COLO829 (cell line): ENCODE measurements around the gene GLIPR2.
"Not testable (repeated sequence)": the region's sequence is repeated elsewhere in the genome, so short reads cannot be mapped to it uniquely, and the experiment has no call there.

Source experiments
- DNase-seq: peaks from one replicate; pipeline ENCODE4 v3.0.0; 2012; ENCODE audit warnings: low spot score

The GLIPR2 gene

GRCh38 chr9:36136272-36136893, at the start of gene GLIPR2:
TSS of gene GLIPR2 (plus strand) at chr9:36136733. CDS start at chr9:36136779, 46 bp downstream.
- peak; percentile 54 for DNase-seq

DNA sequence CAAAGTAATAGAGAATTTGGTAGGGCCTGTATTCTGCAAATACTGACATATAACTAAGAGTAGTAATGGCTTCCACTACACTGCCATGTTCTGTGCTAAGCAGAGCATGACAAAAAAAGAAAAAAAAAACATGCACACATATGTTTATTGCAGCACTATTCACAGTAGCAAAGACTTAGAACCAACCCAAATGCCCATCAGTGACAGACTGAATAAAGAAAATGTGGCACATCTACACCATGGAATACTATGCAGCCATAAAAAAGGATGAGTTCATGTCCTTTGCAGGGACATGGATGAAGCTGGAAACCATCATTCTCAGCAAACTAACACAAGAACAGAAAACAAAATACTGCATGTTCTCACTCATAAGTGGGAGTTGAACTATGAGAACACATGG, 49.5 kb upstream of the GLIPR2 start:
- DNase-seq, result not testable (repeated sequence)

- no peak for DNase-seq
Observed at GRCh38 chr9:36088020-36088419, 48.5 kb upstream of the GLIPR2 start.

DNA sequence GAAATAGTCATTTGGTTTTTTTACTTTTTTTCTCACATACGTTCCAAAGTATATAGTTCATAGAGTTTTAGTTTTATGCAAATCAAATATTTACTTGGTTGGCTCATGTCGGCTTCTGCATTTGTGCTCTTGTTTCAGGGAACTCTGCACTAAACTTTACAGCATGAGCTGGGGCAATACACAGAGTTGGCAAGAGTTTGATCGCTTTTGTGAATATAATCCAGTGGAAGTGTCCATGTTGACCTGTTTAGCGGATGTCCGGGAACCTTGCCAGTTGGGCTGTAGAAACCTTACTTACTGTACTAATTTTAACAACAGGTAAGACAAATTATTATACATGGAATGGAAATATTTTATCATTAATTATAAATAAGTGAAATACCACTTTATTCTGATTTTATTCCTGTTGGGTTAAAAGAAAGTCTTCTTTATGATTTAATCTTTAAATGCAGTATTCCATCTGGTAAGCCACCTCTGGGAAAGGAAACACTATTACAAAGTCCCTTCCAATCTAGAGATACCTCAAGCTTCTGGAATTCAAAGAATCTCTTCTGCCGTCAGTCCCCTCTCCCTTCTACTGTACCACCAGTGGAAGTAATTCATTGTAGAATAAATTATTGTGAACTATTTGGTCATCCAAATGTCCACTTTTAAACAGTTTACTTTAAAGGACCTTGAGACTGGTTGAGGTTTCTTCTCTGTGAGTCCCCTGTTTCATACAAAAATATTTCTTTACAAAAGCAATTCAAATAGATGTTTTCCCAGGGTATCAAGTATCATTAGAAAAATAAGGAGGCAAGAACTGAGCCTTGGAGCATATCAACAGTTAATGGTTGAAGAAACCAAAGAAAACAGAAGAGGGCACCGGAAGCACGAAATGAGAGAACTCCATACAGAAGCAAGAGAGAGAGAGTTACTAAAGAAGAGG, 45.2 kb upstream of the GLIPR2 start:
- no peak for DNase-seq

- DNase-seq, result no peak
Observed at GRCh38 chr9:36092014-36092413, 44.5 kb upstream of the GLIPR2 start.

- no peak for DNase-seq
Observed at GRCh38 chr9:36092509-36093215, 43.9 kb upstream of the GLIPR2 start.

DNA sequence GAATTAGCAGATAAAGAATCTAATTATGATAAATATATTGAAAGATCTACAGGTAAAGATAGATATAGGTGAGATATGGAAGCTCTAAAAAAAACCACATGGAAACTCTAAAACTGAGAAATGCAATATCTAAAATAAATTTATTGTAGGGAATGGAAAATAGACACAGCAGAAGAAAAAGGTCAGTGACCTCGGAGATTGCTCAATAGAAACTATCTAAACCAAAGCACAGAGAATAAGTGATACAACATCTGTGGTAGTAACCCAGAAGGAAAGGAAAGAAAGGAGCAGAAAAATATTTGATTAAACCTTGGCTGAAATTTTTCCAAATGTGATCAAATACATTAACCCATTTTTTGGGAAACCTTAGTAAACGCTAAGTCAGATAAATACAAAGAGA, 43.1 kb upstream of the GLIPR2 start:
- DNase-seq, result no peak

DNA sequence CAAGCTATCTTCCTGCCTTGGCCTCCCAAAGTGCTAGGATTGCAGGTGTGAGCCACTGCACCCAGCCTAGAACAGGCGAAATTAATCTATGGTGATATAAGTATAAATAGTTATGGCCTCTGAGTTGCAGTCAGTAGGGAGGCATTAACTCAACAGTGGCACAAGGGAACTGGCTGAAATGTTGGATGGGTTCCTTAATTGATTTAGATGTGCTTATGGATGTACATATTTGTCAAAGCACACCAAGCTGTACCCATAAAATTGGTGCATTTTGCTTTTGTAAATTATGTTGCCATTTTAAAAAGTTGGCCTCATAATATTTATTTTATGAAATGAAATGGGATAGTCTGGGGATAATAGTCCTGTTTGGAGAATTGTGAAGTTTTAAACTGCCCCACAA, 36.8 kb upstream of the GLIPR2 start:
- DNase-seq, result no peak

- no peak for DNase-seq
Observed at GRCh38 chr9:36100532-36100931, 36.0 kb upstream of the GLIPR2 start.

GRCh38 chr9:36101916-36102741, 34.4 kb upstream of the GLIPR2 start:
- peak; percentile 79 for DNase-seq

GRCh38 chr9:36102742-36103495, 33.6 kb upstream of the GLIPR2 start:
- peak; percentile 79 for DNase-seq

DNA sequence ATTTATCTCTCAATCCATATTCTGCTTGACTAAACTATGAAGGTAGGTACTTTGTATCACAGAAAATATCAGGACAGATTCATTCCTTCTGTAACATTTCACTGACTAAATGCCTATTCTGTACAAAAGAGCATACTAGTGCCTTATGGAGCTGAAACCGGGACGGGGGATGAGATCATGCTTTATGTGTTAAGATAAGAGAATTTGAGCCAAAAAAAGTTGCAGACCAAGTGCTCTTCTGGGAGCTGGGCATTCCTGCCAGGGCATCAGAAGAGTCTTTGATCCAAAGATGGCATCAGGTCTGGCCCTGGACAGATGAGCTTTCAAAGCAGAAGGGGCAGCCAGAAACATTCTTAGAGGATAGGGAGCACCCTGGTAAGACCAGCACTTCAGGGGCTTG, 27.5 kb upstream of the GLIPR2 start:
- no peak for DNase-seq

GRCh38 chr9:36110434-36110833, 26.1 kb upstream of the GLIPR2 start:
- no peak for DNase-seq

DNA sequence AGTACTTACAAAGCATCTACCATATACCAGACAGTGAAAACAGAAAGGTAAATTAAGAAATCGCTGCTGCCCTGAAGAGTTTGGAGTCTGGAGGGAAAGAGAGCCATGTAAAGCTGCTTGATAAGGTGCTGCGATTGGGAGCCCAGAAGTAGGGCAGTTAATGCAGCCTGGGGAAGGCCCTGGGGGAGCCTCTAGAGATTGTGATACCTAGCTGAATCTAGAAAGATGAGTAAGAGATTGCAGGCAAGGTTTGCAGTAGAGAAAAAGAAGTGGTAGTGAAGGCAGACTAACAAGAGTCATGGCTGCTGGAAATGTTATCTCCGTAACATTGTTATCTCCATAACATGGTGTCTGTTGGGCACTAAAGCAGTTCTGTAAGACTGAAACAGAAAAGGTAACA, 24.0 kb upstream of the GLIPR2 start:
- no peak for DNase-seq

DNA sequence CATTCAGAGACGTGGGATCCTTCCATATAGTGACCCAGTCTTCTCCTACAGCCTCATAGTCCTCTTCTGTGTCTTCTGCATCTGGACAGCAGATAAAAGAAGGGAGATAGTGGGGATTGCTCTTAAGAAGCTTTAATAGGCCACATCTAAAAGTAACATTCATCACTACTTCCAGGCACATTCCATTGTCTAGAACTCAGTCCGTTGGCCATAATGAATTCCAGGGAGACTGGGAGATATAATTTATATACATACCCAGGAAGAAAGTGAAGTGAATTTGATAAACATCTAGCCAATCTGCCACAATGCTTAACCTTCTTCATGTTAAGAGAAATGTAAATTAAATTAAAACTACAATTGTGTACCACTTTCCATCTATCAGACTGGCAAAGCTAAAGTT, 22.5 kb upstream of the GLIPR2 start:
- DNase-seq, result no peak

GRCh38 chr9:36116593-36116992, 19.9 kb upstream of the GLIPR2 start:
- DNase-seq, result no peak

DNA sequence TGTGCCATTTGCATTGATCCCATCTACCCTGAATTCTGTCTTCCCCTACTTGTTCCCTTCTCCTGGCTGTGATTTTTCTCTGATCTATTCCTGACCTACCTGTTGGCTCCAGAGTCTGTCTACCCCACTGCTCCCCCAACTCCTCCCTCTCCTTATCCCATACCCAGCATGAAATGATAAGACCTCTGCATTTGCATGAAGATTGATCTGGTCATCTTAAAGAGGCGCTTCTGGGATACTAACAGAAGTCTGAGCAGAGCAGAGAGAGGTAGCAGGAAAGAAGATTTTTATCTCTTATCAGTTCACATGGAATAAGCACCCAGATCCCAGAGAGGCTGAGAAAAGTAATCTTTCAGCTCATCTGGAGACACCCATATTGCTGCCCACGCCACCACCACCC, 18.3 kb upstream of the GLIPR2 start:
- DNase-seq, result no peak

GRCh38 chr9:36118706-36119105, 17.8 kb upstream of the GLIPR2 start:
- DNase-seq, result no peak

DNA sequence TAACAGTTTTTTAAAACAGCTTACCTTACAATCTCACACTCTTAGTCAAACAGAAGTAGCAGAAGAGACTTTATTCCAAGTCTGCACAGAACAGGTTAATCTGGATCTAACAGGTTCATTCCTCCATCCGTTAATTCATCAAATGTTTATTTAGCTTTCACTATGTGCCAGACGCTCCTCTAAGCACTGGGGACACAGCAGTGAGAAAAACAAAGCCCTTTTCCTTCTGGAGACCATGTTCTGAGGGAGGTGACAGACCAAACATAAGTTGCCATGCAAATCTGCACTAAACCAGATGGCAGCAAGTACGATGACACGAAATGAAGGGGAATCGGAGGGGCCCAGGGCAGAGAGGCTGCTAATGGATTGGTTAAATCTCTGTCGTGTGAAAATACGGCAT, 17.1 kb upstream of the GLIPR2 start:
- no peak for DNase-seq

- DNase-seq, result no peak
Observed at GRCh38 chr9:36120705-36121104, 15.8 kb upstream of the GLIPR2 start.

GRCh38 chr9:36121971-36122370, 14.6 kb upstream of the GLIPR2 start:
- DNase-seq, result no peak
